Testis (tissue), 3 donors: Measurements from ENCODE around the gene ZNF438. TPM values are rescaled to one million over a fixed set of nuclear protein-coding genes. Genes with fewer than 3 reads are reported as not detected.

Experiments used
- DNase-seq: peaks from one replicate; pipeline ENCODE4 v3.0.0-alpha.2; 2019
- H3K27ac ChIP-seq, 2 donors: fragments of 200-600 bp; sonication (generic); one replicate each; pipeline ENCODE4 v1.5.1; 2019
- H3K27me3 ChIP-seq: fragments of 200-600 bp; sonication (generic); one replicate; pipeline ENCODE4 v1.5.1; 2019
- H3K36me3 ChIP-seq: fragments of 200-600 bp; sonication (generic); one replicate; pipeline ENCODE4 v1.5.1; 2017; ENCODE audit warnings: low read depth; ENCODE audit errors: missing control alignments
- H3K4me1 ChIP-seq: fragments of 200-600 bp; sonication (generic); one replicate; pipeline ENCODE4 v1.5.1; 2019
- H3K4me3 ChIP-seq, 2 donors: fragments of 200-600 bp; sonication (generic); one replicate each; pipeline ENCODE4 v1.5.1; 2017 to 2019
- H3K9me3 ChIP-seq: fragments of 200-600 bp; sonication (generic); one replicate; pipeline ENCODE4 v1.5.1; 2017
- CTCF ChIP-seq, 3 experiments: fragments of 450-650 bp in 2 of 3; fragments of 200-600 bp in 1 of 3; sonication (generic) in 1 of 3; IDR thresholded peaks; one replicate each; pipeline ENCODE4 v1.5.1; 2016 to 2019; ENCODE audit warnings: antibody characterized with exemption in 3 of 3, mild to moderate bottlenecking in 2 of 3, moderate library complexity in 1 of 3
- POLR2A ChIP-seq: fragments of 450-650 bp; IDR thresholded peaks from one replicate; pipeline ENCODE4 v1.6.1; 2017; ENCODE audit warnings: antibody characterized with exemption, mild to moderate bottlenecking, moderate library complexity
- whole genome bisulfite sequencing, 2 donors: methylation state at CpG; one replicate each; pipeline ENCODE4 v1.1.5; 2018; 5-methylcytosine and 5-hydroxymethylcytosine counted together
- intact Hi-C: fragments of 100-400 bp; cut with DNase I; formaldehyde crosslinking; loops from one replicate; pipeline ENCODE4 v1.15.1; 2023; ENCODE audit warnings: low total_unique reads
- polyA plus RNA-seq: library from polyadenylated mRNA; stranded (reverse); fragments of 350-450 nt; fragmentation: Illumina TruSeq; extraction: RNeasy Lipid Tissue Mini Kit (QIAGEN cat#74804); gene quantifications from one replicate; pipeline ENCODE4 v1.2.3, GENCODE V29; 2014; ENCODE audit warnings: low read depth, low replicate concordance; ENCODE audit not compliant: insufficient read depth
- total RNA-seq, 2 donors: library from RNA; depleted of rRNA; stranded (reverse); fragments of >200 nt; gene quantifications; one replicate each; pipeline ENCODE4 v1.2.3, GENCODE V29; 2016

The ZNF438 gene
- total and polyA plus RNA-seq, 3 donors from 2014 or later: 15.3 to 17.8 (median 16.2) TPM

DNA sequence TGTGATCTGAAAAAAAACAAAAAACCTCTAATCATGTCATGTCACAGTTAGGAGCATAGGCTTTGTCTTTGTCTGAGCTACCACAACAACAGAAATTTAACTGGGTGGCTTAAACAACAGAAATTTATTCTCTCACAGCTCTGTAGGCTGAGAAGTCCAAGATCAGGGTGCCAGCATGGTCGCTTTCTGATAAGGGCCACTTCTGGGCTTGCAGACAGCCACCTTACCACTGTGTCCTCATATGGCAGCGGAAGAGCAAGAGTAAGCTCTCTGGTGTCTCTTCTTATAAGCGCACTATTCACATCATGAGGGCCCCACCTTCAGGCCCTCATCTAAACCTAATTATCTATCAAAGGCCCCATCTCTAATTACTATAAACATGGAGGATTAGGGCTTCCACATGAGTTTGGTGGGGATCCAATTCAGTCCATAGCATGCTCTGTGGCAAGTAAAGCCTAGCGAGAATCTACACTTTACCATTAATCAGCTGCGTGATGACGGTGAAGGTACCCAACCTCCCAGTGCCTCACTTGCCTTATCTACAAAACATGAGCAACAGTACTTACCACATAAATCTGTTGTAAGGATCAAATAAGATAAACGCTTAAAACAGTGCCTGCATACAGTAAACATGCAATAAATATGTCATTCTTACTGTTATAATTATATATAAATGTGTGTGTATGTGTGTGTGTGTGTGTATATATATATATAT, 17.3 kb downstream of the ZNF438 start:
- Histone ChIP-seq H3K36me3 (no peaks in the 10 kb centered on the region), H3K27ac (no peak overlapping the region), H3K4me3 (no peak overlapping the region), H3K9me3 (no peaks in the 10 kb centered on the region), H3K27me3 (no peaks in the 10 kb centered on the region), H3K4me1 (peaks cover 18% of the 10 kb centered on the region)
- TF ChIP-seq CTCF (IDR thresholded peaks at IDR 0.05) (no peak), POLR2A (no peak)
- no peak for DNase-seq
- intact Hi-C loops: no loop called here
- 93 to 94% methylated on average over 7 of the region's 7 CpGs for WGBS, 2 donors

- Histone ChIP-seq H3K4me3 (no peak overlapping the region), H3K9me3 (no peaks in the 10 kb centered on the region), H3K36me3 (no peaks in the 10 kb centered on the region), H3K4me1 (peaks cover 9% of the 10 kb centered on the region), H3K27ac (no peak overlapping the region), H3K27me3 (no peaks in the 10 kb centered on the region)
- WGBS, 2 donors: 76 to 83% methylated on average over 3 of the region's 3 CpGs
- TF ChIP-seq POLR2A (no peak), CTCF (IDR thresholded peaks at IDR 0.05) (no peak)
- intact Hi-C loops: no loop called here
- DNase-seq: no peak
Observed at GRCh38 chr10:31013331-31013730, 18.3 kb downstream of the ZNF438 start.

DNA sequence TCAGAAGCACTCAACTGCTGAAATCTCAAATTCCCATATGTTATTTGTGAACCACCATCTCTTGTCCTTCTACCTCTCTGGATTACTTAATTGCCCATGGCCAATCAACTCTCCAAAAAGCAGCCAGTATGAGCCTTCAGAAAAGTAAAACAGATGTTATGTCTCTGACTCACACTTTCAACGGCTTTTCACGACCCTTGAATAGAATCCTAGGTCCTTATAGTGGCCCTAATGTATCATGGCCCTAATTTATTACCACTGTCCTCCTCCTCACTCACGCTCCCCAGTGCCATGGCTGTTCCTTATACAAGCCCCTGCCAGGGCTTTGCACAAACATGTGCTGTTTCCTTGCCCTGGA, 20.0 kb downstream of the ZNF438 start:
- Histone ChIP-seq H3K27me3 (no peaks in the 10 kb centered on the region), H3K4me3 (no peak overlapping the region), H3K36me3 (no peaks in the 10 kb centered on the region), H3K27ac (no peak overlapping the region), H3K9me3 (no peaks in the 10 kb centered on the region), H3K4me1 (peaks cover 12% of the 10 kb centered on the region)
- 72 to 83% methylated on average over 3 of the region's 3 CpGs for WGBS, 2 donors
- intact Hi-C loops: no loop called here
- TF ChIP-seq POLR2A (no peak), CTCF (IDR thresholded peaks at IDR 0.05) (no peak)
- DNase-seq: no peak

DNA sequence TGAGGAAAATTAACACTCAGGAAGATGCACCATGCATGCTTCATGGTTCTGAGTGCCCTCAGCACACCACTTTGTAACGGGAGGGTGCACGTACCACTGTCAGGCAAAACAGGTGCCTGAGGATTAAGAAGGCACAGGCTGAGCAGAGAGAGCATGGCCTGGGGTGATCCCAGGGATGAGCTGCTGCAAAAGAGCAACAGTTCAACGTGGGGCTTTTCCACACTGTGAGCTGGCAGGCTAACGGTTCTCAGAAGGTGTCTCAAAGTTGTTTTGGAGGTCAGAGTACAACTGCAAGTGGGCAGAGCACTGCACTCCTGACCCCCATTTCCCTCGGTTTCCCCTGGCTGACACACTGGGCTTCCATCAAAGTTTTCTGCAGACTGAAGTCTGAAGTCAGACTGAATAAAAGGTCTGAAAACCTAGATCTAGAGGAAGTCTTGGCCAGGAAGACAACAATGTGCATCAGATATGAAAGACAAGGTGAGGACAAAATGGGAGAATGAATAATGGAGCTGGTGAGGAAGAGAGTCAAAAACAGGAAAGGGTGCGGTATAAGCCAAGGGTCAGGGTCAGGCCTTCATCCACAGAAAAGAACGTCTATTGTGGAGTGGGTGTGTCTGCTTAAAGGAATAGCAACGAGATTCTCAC, 20.5 kb downstream of the ZNF438 start:
- 49 to 56% methylated on average over 8 of the region's 8 CpGs for WGBS, 2 donors
- no peak overlapping the region for H3K4me3 ChIP-seq
- no peak for DNase-seq
- intact Hi-C loops: no loop called here
- H3K36me3 ChIP-seq: no peaks in the 10 kb centered on the region
- H3K9me3 ChIP-seq: no peaks in the 10 kb centered on the region
- H3K4me1 ChIP-seq: peaks cover 12% of the 10 kb centered on the region
- TF ChIP-seq CTCF (IDR thresholded peaks at IDR 0.05): no peak
- H3K27me3 ChIP-seq: no peaks in the 10 kb centered on the region
- H3K27ac ChIP-seq: no peak overlapping the region

DNA sequence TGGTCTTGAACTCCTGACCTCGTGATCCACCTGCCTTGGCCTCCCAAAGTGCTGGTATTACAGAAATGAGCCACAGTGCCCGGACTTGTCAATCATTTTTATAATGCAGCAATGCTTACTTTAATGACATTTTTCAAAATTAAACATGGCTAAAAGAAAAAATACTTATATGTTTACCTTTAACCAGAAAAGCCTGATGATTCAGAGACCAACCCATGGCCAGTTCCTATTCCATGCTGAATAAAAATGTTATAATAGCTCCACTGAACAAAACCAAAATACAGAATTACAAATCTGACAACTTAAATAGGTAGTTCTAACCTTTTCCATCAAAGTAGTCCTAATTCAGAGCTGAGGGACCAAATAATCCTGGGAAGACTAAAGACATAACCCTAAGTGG, 21.6 kb downstream of the ZNF438 start:
- DNase-seq: no peak
- Histone ChIP-seq H3K27me3 (no peaks in the 10 kb centered on the region), H3K4me3 (no peak overlapping the region), H3K9me3 (no peaks in the 10 kb centered on the region), H3K36me3 (no peaks in the 10 kb centered on the region), H3K4me1 (peaks cover 12% of the 10 kb centered on the region), H3K27ac (no peak overlapping the region)
- no peak for TF ChIP-seq POLR2A
- no peak for TF ChIP-seq CTCF (IDR thresholded peaks at IDR 0.05)
- intact Hi-C loops: no loop called here
- WGBS, 2 donors: 94 to 97% methylated on average over 2 of the region's 2 CpGs
